Stimulated activated CD4-positive, alpha-beta T cell treated with anti-CD3 and anti-CD28 coated beads, Interleukin-2, amount 100 ng/mL, for 48 hours (primary cell): ENCODE results near the gene CLDN6.

ENCODE experiments used
- DNase-seq, 2 donors: peaks; one replicate each; pipeline ENCODE4 v3.0.0-alpha.2; 2020

CLDN6 gene

DNA sequence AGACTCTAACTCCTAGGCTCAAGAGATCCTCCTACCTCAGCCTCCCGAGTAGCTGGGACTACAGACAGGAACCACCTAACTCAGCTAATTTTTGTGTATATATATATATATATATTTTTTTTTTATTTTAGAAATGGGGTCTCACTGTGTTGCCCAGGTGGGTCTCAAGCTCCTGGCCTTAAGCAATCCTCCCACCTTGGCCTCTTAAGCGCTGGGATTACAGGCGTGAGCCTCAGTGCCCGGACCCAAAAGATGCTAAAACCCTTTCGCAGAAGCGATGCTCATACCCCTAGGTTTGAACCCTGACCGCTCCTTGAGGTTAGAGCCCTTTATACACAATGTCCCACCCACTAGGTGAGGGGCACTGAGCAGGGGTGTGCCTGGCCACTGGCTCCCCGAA, 7.5 kb downstream of the CLDN6 start:
- DNase-seq = no peak

DNA sequence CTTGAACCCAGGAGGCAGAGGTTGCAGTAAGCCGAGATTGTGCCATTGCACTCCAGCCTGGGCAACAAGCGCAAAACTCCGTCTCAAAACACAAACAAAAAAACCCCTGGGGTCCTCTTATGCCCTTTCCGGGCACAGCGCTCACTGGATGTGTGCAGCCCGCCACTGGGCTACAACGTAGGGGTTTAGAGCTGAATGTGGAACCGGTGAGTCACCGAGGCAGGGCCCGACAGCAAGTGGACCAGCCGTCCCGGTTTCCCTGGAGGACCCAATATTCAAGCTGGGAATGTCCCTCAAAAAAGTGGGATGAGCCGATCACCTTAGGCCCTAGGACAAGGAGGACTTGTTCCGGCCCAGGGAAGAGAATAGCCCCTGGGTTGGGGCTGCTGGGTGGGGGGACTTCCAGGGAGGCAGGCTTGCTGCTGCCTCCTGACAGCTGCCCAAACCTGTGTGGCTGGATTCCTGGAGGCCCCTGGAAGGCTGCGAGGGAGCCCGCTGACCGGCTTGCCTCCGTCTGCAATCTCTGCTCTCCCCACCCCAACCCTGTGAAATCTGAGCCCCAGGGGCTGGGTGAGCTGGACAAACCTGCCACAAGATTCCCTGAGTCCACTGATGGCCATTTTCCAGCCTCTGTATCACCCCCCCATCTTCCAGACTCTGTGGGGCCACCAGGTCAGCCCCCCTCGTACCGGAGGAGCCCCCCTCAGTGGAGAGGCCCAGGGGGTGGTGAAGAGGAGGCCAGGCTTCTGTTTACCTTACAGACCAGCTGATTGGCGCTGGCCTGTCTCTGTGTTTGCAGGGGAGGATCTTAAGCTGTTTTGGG, 8.2 kb downstream of the CLDN6 start:
- DNase-seq = no peak

DNA sequence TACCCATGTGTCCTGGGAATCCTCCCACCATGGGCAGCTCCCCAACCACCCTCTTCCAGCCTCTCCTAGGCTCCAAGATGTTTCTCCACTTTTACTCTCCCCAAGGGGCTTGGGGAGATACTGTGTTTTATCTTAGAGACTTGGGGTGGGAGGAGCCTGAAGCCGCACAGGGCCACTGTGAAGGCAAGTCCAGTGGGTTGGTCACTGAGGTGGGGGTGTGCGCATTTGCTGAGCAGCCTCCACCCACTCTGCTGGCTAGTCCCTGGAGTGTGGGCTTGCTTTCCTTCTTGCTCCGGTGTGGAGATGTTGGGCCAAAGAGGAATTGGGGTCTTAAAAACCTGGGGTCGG, 9.3 kb downstream of the CLDN6 start:
- DNase-seq = no peak

DNA sequence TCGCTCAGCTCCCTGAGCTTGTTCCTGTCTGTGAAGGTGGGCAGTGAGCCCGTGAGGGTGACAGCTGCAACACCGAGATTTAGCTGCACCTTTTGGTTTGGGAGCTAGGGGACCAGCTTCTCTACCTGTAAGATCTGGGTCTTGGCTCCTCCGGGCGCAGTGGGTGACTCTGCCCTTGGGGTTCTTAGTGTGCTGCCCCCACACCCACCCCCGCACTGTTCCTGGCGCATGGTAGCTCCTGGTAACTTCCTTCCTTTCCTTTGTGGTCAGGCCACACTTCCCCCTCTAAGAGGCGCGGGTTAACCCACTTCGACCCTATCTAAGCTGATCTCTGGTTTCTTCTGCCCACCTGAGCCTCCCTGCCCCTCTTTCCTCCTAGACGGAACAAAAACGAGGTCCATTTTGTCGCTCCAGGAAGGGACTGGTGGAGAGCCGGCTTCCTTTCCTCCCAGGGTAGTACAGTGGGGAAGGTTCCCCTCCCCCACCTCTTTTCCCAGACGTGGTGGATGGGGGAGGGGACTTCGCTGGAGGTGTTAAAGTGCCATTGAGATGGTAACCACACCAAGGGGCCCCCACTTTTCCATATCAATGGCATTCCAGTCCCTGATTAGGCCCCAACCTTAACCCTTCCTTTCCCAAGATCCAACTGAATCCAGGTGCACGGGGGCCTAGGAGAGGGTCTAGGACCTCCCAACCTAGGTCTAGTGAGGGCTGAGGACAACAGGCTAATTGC, 9.9 kb downstream of the CLDN6 start:
- no peak for DNase-seq

DNA sequence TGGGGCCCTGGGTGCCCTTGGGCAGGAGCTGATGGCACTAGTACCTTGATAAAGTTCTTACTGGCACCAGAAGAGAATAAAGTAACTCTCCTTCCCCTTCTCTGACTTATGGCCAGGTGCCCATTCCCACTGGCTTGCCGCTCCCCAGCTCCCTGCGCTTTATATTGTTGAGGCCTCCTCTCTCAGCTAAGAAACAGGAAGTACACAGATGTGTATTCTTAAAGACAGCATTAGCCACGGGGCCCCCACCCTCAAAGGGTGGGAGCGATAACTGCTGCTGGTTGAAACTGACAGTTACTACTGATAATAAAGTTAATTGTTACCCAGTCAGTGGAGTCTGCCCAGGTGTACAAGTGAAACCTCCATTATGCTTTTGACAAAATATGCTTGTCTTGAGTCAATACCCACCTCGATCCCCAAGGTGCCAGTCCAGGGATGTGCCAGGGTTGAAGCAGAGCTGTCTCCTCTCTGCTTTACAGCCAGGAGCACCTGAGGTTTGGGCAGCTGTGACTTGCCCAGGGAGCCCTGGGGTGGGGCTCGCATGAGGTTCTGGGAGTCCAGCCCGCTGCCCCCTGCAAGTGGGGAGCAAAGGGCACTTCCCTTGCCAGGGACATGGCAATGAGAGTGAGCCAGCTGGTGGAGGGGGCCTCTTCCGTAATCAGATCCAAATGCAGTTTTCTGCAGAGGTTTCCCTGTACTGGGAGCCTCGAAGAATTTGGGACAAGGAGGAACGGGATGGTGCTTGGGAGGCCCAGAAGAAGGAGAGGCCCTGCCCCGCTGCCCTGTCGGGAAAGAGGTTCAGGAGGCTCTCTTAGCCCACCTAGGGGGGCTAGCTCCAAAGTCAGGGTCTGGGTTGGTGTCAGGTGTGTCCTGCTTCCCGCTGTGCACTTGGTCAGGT, 10.7 kb downstream of the CLDN6 start:
- DNase-seq = no peak

DNA sequence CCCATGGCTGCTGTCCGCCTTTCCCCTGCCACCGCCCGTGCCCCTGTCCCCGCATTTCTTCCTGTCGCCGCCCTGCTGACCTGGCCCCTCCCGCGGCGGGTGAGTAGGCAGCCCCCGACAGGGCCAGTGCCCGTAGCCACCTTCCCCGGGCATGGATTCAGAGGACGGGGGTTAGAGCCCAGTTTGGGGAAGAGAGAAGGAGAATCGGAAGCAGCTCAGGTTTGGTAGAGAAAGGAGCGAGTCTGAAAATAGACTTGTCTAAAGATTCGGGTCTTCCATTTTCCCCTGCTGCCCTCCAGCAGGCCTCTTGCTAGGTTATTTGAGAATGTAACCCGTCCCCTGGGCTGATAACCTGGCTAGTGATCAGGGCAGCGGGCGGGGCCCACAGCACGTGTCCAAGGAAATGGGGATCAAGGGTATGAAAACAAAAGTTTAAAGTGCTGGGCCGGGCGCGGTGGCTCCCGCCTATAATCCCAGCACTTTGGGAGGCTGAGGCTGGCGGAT, 13.2 kb downstream of the CLDN6 start:
- DNase-seq = no peak

DNA sequence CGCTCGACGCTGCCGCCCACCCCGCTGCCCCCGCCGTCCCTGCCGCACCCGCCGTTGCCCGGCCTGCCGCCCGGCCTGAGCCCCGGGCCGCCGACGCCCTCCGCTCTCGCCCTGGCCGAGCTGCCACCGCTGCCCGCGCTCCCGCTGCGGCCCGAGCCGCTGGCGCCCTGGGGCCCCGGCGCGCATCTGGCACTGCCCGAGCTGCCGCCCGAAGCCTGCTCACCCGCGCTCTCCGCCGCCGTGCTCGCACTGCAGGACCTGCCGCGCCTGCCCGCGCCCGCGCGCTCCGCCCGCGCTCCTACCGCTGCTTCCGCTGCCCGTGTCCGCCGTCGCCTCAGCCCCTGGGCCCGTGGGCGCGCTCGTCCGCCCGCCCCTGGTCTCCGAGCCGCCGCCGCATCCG, 13.7 kb downstream of the CLDN6 start:
- no peak for DNase-seq

DNA sequence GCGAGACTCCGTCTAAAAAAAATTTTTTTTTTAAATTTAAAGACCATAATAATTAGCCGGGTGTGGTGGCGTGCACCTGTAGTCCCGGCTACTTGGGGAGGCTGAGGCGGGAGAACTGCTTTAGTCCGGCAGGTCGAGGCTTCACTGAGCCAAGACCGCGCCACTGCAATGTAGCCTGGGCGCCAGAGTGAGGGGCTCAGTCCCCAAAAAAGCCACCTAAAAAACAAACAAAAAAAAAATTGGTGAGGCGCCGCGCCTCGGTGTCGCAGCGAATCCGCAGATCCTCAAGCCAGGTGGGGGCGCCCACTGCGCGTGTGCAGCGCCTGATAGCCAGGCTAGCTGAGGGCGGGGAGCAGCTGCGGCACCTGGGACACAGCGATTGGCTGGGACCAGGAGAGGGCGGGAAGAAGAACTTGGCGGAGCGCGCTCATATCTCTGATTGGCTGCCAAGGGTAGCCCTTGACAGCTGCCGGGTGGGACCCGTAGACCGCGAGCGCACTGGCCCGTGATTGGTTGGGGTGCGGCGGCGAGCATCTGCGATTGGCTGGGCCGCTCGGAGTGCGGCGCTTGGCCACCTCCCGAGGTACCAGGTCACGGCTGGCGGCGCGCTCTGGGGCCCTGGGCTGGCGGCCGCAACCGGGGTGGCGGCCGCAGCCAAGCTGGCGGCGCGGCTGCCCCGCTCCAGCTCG, 14.3 kb downstream of the CLDN6 start:
- DNase-seq = peak; percentile 91 to 92

DNA sequence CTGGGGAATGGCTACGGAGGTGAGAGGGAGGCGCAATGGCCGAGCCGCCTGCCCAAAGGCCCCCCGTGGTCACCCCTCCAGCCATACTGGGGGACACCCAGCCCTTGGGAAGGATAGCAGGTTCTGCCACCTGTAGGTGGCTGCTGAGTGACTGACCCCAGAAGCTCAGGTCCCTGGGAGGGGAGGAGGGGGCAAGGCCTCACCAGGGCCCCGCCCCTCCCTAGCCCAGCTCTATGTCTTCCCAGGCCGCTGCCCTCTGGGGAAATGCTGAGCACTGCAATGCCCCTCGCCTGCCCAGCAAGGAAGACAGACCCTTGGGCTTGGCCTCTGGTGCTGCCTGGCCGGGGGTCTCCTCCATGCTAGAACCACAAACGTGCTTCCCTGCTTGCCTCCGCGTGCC, 16.7 kb downstream of the CLDN6 start:
- DNase-seq = no peak

DNA sequence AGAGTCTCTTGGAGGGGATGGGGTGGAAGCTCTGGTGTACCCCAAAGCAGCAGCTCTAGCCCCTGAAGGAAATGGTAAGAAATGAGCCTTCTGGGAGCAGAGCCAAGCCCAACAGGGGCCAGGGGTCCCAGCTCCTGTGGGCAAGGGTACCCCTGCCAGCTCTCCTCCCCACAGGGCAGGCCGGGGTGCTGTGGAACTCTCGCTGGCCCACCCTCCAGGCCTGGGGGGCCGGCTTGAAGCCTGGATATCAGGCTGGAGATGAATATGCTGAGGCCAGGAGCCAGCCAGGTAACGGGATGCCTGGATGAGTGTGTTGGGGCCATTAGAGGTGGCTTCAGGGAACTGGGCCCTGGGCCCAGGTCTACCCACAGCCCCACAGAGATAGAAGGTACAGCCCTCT, 17.4 kb downstream of the CLDN6 start:
- no peak for DNase-seq

DNA sequence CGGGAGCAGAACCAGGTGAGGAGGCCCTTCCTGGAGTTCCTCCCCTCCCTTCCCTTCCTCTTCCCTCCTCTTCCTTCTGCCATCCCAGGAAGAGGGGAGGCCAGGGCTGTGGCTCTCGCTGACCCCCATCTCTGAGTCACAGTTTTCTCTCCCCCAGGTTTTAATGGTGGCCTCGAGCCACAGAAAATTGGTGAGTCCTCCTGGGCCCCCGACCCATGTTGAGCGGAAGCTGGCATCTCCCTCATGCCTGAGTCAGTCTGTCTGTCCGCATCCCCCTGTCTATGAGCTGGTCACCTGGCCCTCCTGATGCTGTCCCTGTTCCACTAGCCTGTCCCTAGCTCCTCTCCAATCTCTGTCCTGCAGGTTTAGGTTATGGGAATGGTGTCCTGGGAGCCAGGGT, 18.1 kb downstream of the CLDN6 start:
- DNase-seq = no peak

DNA sequence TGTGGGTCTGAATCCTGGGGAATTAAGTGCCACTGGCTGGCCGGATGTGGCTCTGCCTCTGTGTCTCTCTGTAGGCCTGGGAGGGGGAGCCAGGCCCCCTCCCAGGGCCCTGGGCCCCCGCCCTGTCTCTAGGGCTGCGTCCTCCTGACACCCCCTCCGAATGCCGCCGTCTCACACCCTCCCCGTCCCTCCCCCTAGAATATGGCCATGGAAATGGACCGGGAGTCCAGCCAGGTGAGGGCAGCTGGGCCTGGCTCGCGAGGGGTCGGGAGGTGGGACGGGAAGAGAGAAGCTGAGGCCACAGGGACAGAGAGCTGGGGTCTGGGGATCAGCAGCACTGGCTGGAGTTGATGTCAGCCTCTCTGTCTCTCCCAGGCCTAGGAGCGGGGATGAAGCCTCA, 21.7 kb downstream of the CLDN6 start:
- DNase-seq = no peak

DNA sequence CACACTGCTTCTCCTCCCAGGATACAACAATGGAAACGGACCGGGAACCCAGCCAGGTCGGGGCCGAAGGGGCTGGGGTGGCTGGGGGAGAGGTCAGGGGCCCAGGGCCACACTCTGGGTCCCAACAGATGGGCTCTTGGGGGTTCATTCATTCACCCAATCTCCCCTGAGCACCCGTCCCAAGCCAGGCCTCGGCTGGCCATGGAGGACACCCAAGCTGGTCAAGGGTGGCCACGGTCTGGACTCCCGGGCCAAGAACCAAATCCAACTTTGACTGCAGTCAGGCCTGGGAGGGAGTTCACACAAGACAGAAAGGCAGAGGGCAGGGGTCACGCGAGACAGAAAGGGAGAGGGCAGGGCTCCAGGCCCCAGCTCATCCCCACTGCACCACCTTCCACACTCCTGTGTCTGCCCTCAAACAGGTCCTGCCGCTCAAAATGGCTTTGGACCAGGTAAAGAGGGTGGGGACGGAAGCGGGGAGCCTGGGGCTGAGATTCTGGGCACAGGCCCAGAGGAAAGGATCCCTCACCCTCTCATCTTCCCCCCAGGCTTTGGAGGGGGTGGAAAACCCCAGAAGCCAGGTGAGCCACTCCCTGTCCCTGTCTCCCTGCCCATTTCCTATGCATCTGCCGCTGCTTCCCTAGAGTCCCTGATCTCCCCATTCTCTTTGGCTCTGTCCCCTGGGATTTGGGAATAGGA, 25.5 kb downstream of the CLDN6 start:
- DNase-seq = no peak

DNA sequence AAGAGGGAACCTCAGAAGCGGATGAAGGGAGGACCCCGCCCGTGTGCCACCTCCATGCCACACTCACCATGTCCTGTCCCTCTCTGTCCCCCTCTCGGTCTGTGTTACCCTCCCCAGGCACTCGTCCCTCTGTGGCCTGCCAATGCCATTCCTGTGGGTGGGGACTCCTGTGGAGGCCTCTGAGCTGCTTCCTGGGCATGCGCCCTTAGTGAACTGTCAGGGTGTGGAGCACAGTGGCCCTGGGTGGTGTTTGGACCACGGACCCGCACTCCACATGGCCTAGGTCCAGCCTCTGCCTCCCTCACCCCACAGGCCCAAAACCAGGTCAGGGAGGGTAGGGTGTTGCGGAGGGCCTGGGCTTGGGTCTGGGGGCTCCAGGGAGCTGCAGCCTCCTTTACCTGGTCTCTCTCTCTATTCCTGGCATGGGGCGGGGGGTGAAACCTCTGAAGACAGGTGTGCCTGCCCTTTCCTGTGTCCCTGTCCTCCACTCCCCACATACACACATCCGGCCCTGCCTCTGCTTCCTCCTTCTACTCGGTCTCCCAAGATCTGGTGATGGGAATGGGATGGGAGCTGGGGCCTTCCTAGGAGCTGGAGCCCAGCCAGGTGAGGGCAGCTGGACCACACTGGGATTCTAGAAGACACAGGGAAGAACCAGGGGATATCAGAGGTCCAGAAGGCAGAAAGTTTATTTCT, 26.3 kb downstream of the CLDN6 start:
- no peak for DNase-seq

DNA sequence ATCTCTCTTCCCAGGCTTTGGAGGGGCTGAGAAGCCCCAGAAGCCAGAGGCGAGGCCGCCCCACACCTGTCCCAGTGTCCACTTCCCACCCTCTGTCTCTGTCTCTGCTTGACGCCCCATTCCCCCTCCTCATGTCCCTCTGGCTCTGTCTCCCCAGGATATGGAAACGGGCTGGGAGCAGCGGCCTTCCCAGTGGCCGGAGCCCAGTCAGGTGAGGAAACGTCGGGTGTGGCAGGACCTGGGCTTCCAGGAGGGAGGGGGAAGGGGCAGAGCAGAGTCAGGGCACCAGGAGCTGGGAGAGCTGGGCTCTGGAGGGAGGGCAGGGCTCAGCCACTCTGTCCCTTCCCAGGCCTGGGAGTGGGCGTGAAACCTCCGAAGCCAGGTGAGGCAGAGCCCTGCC, 27.1 kb downstream of the CLDN6 start:
- no peak for DNase-seq

DNA sequence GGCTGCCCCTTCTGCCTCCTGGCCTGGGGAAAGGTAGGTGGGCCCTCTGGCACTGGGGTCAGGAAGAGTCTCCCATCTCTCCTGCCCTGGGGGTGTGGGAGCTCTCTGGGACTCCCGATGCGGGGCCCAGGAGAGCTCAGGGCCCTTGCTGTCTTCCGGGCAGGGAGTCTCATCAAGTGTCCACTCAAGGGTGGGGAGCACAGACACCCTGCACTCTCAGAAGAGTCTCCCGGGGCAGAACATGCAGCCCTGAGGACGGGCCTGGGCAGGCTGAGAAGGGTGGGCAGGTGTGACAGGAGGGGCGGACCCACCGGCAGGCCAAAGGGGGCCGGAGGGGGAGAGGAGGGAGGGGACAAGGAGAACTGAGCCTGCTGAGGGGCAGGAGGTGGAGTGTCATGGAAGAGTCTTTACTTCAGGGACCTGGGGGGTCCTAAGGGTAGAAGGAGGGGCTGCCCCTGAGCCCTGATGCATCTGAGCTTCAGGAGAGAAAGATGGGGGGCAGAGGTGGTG, 29.3 kb downstream of the CLDN6 start:
- DNase-seq = no peak

DNA sequence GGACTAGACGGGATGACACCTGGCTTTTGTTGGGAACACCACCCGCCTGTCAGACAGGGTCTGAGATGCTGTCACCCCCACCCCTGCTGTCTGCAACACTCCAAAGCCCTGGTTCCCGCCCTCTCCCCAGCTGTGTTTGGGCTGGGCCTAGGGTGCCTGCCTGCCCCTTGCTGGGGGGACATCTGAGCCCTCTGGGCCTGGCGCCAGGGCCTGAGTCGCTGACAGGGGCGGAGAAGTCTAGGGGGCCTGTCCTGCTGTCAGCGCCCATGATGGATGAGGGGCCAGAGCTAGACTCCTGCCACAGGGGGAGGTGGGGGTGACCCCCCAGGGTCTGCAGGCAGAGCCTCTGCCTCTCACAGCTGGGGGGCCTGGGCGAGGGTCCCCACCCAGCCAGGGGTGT, 30.1 kb downstream of the CLDN6 start:
- no peak for DNase-seq

DNA sequence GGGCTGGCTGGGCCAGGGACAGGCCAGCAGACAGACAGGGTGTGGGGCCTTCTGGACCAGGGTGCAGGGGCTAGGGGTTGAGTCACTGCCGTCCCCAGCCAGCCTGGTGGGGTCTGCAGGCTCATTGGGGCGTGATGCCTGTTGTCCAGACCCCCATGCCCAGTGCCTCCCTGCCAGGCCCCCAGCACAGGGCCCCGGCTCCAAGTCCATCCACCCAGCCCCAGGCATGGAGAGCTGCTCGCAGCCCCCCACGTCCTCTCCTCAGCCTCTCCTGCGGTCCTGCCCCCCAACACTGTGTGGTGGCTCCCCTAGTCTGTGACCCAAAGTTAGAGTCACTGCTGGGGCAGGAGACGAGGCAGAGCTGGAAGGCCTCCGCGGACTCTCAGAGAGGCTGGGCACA, 30.7 kb downstream of the CLDN6 start:
- DNase-seq = no peak

DNA sequence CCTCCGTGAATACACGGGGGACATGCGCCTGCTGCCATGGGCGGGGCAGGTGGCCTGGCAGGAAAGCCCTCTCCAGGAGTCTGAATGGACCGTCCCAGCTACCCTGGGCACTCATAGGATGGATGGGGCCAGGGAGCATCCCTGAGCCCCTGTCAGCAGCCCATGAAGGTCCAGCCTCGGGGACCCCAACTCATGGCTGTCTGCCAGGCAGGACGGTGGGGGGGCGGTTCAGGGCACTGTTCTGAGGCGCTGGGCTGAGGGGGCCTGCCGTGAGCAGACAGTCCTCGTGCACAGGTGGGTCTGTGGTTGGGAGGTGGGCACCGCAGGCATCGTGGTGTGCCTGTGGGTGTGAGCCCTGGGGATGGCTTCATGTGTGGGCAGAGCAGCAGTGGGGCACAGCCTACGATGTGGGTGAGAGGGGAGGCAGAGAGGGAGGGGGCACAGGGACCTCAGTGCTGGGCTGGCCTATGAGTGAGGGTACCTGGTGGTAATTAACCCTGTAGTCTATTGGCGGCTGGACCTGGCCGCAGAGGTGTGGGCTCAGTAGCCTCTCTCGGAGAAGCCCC, 31.3 kb downstream of the CLDN6 start:
- no peak for DNase-seq

DNA sequence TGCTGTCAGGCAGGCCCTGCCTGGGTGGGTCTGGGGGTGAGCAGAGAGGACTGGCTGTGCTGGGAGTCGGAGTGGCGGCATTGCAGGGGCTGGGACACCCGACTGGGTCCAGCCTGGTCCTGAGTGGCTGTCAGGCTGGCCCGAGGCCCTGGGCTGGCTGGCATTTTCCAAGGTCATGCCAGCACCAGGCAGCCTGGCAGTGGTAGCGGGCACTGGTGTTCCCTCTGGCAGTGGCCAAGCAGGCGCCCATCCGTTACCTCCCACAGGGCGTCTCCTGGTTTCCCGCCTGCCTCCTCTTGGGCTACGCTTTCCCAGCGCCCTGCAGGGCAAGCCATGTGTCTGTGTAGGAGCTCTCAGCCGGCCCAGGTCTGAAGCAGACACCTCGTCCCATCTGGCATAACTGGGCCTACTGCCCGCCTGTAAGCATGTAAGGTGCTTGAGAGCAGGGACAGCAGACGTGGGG, 32.1 kb downstream of the CLDN6 start:
- DNase-seq = no peak

DNA sequence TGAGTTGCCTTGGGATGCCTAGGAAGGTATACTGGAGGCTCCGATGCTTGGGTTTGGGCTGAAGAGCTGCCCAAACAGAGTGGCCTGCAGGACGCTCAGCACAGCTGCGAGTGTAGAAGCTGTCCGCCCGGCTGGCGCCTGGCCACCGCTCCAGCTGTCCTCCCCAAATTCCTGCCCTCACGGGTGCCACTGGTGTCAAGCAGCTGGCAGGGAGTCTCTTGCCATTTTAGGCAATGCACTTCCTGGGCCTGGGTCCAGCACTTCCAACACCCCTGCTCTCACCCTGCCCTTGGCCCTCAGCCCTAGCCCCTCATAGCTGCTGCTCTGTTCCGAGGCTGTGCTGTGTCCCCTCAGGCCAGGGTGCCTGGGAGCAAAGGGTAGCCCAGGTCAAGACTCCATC, 32.5 kb downstream of the CLDN6 start:
- DNase-seq = no peak
